Astrocyte (in vitro differentiated cells and primary cell): ENCODE measurements around the gene LAG3.

Source experiments
- EZH2 ChIP-seq: IDR thresholded peaks from 2 replicates; pipeline ENCODE4 v1.6.1; 2012; ENCODE audit warnings: mild to moderate bottlenecking, low read length, inconsistent platforms; ENCODE audit not compliant: insufficient read depth
- TF ChIP-seq, protein P1 (sequence below): IDR thresholded peaks from 2 replicates; pipeline ENCODE4 v1.5.1; 2011; ENCODE audit warnings: low read depth, mild to moderate bottlenecking, inconsistent platforms, low read length, moderate library complexity; ENCODE audit not compliant: insufficient read depth

DNA sequence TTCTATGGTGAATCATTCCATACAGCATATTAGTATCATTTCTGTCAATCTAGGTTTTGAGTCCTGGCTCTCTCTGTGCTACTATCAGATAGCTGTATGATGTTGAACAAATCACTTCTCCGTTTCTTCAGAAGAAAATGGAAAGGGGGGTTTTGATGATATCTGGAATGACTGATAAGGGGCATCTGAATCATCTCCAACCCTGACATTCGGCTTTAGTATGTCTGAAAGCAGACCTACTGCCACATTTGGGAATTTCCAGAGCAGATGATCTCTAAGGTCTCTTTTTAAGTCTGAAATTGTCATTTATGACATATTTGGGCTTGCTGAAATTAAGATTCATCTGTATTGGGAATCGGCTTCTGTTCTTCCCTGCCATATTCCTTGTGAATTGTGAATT is 29.5 kb upstream of the LAG3 start:
- TF ChIP-seq, protein P1, sequence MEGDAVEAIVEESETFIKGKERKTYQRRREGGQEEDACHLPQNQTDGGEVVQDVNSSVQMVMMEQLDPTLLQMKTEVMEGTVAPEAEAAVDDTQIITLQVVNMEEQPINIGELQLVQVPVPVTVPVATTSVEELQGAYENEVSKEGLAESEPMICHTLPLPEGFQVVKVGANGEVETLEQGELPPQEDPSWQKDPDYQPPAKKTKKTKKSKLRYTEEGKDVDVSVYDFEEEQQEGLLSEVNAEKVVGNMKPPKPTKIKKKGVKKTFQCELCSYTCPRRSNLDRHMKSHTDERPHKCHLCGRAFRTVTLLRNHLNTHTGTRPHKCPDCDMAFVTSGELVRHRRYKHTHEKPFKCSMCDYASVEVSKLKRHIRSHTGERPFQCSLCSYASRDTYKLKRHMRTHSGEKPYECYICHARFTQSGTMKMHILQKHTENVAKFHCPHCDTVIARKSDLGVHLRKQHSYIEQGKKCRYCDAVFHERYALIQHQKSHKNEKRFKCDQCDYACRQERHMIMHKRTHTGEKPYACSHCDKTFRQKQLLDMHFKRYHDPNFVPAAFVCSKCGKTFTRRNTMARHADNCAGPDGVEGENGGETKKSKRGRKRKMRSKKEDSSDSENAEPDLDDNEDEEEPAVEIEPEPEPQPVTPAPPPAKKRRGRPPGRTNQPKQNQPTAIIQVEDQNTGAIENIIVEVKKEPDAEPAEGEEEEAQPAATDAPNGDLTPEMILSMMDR, result no peak
- TF ChIP-seq EZH2, result no peak
